PC-3 (cell line): ENCODE data around the gene NFYA.

Experiments used
- CTCF ChIP-seq: fragments of 300-600 bp; sonication (generic); conservative IDR thresholded peaks from 2 replicates; pipeline ENCODE4 v1.5.1; 2017; ENCODE audit warnings: antibody characterized with exemption, low read depth, mild to moderate bottlenecking, low read length
- EZH2 ChIP-seq: fragments of 300-600 bp; sonication (generic); IDR thresholded peaks from one replicate; pipeline ENCODE4 v1.6.1; 2017; ENCODE audit warnings: antibody characterized with exemption, mild to moderate bottlenecking, low read length; ENCODE audit not compliant: unreplicated experiment

- TF ChIP-seq CTCF (no peak), EZH2 (no peak)
Observed at GRCh38 chr6:41038205-41038604, 34.6 kb upstream of the NFYA start.
